Peyer's patch (tissue), 4 donors: Measurements from ENCODE around the gene DCP1A. TPM values are rescaled to one million over a fixed set of nuclear protein-coding genes. Genes with fewer than 3 reads are reported as not detected.

Experiments used
- DNase-seq, 3 donors: peaks; one replicate each; pipeline ENCODE4 v3.0.0-alpha.2; 2017 to 2019
- H3K27ac ChIP-seq, 4 donors: fragments of 200-600 bp; sonication (generic); one replicate each; pipeline ENCODE4 v1.5.1; 2016 to 2019
- H3K27me3 ChIP-seq, 2 donors: fragments of 200-600 bp; sonication (generic); one replicate each; pipeline ENCODE4 v1.5.1; 2019
- H3K36me3 ChIP-seq, 3 donors: fragments of 200-600 bp; sonication (generic); one replicate each; pipeline ENCODE4 v1.5.1; 2016 to 2019
- H3K4me1 ChIP-seq, 4 donors: fragments of 200-600 bp; sonication (generic); one replicate each; pipeline ENCODE4 v1.5.1; 2016 to 2019
- H3K4me3 ChIP-seq, 4 donors: fragments of 200-600 bp; sonication (generic); 1 replicate in 3 of 4; 2 replicates in 1 of 4; pipeline ENCODE4 v1.5.1; 2016 to 2019; ENCODE audit warnings: mild to moderate bottlenecking in 1 of 4
- H3K9me3 ChIP-seq, 4 donors: fragments of 200-600 bp; sonication (generic); one replicate each; pipeline ENCODE4 v1.5.1; 2016 to 2019; ENCODE audit warnings: mild to moderate bottlenecking in 1 of 4
- POLR2A ChIP-seq, 2 donors: fragments of 450-650 bp; IDR thresholded peaks; one replicate each; pipeline ENCODE4 v1.5.1; 2017; ENCODE audit warnings: antibody characterized with exemption in 2 of 2, mild to moderate bottlenecking in 2 of 2, moderate library complexity in 2 of 2
- total RNA-seq, 4 donors: library from RNA; depleted of rRNA; stranded (reverse); fragments of >200 nt; gene quantifications; one replicate each; pipeline ENCODE4 v1.1.0, GENCODE V29; 2016
- TF ChIP-seq, protein P1 (sequence below), 6 experiments: fragments of 450-650 bp in 4 of 6; fragments of 200-600 bp in 2 of 6; sonication (generic) in 1 of 6; IDR thresholded peaks; one replicate each; pipeline ENCODE4 v1.5.1; 2017 to 2019; ENCODE audit warnings: antibody characterized with exemption in 6 of 6, mild to moderate bottlenecking in 3 of 6, moderate library complexity in 1 of 6

Gene DCP1A
- total RNA-seq, 4 donors from 2014 or later: 14.0 to 31.4 (median 20.5) TPM

DNA sequence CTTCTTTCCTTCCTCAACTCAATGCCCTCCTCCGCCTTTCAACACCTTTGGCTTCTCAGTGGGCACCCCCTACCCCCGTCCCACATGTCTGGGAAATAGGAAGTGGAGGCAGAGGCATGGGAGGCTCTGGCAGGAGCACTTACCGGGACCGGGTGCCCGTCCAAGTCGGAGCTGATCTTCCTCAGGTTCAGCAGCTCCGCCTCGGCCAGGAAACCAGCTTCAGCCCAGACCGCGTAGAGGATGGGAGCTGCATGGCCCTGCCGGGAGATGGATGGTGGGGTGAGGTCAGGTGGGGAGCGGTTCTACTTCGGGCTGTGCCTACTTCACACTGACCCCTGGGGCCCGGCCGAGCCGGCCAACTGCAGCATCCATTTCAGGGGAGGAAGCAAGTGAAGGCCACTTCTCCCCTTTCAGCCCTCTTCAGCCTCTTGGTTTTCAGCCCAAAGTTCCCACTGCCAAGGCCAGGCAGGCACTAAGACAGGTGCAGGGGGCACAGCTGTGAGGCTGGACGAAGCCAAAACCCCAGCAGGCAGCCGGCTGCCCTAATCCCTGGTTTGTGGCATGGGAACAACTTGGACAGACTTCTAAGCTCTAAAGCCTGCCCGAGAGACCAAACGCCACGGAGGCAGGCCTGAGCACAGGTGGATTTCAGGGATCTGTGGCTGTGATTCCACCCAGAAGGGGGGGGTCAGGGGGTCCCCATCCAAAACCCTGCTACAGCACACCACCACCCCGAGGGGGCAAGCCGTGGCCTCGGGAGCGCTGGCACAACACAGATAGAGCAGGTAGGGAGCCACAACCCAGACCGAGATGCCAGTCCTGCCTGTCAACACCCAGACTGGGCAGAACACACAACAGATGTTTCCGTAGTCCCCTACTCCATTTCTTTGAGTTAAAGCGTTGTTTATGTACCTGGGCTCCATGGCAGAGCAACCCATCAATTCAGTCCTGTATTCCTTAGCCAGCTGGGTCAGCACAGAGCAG, 106.1 kb downstream of the DCP1A start:
- Histone ChIP-seq H3K4me3 (no peak overlapping the region), H3K36me3 (peaks cover 0 to 39% (median 0%) of the 10 kb centered on the region in 3 donors), H3K27me3 (no peaks in the 10 kb centered on the region), H3K4me1 (peaks cover 0 to 49% (median 9%) of the 10 kb centered on the region in 4 donors), H3K9me3 (no peaks in the 10 kb centered on the region), H3K27ac (no peak overlapping the region)
- DNase-seq: no peak
- no peak for TF ChIP-seq POLR2A (IDR thresholded peaks at IDR 0.05)
- TF ChIP-seq, protein P1, sequence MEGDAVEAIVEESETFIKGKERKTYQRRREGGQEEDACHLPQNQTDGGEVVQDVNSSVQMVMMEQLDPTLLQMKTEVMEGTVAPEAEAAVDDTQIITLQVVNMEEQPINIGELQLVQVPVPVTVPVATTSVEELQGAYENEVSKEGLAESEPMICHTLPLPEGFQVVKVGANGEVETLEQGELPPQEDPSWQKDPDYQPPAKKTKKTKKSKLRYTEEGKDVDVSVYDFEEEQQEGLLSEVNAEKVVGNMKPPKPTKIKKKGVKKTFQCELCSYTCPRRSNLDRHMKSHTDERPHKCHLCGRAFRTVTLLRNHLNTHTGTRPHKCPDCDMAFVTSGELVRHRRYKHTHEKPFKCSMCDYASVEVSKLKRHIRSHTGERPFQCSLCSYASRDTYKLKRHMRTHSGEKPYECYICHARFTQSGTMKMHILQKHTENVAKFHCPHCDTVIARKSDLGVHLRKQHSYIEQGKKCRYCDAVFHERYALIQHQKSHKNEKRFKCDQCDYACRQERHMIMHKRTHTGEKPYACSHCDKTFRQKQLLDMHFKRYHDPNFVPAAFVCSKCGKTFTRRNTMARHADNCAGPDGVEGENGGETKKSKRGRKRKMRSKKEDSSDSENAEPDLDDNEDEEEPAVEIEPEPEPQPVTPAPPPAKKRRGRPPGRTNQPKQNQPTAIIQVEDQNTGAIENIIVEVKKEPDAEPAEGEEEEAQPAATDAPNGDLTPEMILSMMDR (IDR thresholded peaks at IDR 0.05): no peak

DNA sequence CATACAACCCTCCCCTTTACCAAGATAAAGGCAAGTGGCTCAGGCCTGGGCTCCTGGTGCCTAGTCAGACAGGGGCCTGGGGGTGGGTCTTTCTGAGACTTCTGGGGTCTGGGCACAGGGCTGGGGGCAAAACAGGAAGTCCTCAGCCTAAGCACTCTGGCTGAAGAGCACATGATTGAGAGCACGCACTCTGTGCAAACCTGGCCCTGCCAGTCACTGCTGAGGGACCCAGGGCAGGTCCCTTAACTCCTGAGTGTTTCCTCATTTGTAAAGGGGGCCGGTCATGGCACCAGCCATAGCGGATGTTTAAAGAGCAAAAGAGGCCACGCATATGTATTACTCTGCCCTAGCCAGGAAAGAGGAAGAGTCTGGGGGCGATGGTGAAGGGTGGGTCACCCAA, 107.5 kb downstream of the DCP1A start:
- Histone ChIP-seq H3K36me3 (peaks cover 0 to 43% (median 0%) of the 10 kb centered on the region in 3 donors), H3K4me3 (no peak overlapping the region), H3K4me1 (peaks cover 0 to 55% (median 11%) of the 10 kb centered on the region in 4 donors), H3K27me3 (no peaks in the 10 kb centered on the region), H3K9me3 (no peaks in the 10 kb centered on the region), H3K27ac (no peak overlapping the region)
- no peak for DNase-seq
- TF ChIP-seq, protein P1 (IDR thresholded peaks at IDR 0.05): no peak
- no peak for TF ChIP-seq POLR2A (IDR thresholded peaks at IDR 0.05)

DNA sequence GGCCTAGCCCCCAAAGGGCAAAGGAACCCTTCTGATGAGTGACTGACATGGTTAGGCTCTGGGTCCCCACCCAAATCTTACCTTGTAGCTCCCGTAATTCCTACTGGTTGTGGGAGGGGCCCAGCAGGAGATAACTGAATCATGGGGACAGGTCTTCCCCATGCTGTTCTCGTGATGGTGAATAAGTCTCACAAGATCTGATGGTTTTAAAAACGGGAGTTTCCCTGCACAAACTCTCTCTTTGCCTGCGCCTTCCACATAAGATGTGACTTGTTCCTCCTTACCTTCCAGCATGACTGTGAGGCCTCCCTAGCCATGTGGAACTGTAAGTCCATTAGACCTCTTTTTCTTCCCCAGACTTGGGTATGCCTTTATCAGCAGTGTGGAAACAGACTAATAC, 108.5 kb downstream of the DCP1A start:
- peaks cover 0 to 52% (median 0%) of the 10 kb centered on the region in 3 donors for H3K36me3 ChIP-seq
- peaks cover 0 to 51% (median 11%) of the 10 kb centered on the region in 4 donors for H3K4me1 ChIP-seq
- no peaks in the 10 kb centered on the region for H3K9me3 ChIP-seq
- peak overlapping the region in 3 of 4 donors; percentile 45 to 84 (median 78) for H3K27ac ChIP-seq
- no peak for DNase-seq
- H3K4me3 ChIP-seq: no peak overlapping the region
- TF ChIP-seq, protein P1 (IDR thresholded peaks at IDR 0.05): no peak
- TF ChIP-seq POLR2A (IDR thresholded peaks at IDR 0.05): no peak
- no peaks in the 10 kb centered on the region for H3K27me3 ChIP-seq

DNA sequence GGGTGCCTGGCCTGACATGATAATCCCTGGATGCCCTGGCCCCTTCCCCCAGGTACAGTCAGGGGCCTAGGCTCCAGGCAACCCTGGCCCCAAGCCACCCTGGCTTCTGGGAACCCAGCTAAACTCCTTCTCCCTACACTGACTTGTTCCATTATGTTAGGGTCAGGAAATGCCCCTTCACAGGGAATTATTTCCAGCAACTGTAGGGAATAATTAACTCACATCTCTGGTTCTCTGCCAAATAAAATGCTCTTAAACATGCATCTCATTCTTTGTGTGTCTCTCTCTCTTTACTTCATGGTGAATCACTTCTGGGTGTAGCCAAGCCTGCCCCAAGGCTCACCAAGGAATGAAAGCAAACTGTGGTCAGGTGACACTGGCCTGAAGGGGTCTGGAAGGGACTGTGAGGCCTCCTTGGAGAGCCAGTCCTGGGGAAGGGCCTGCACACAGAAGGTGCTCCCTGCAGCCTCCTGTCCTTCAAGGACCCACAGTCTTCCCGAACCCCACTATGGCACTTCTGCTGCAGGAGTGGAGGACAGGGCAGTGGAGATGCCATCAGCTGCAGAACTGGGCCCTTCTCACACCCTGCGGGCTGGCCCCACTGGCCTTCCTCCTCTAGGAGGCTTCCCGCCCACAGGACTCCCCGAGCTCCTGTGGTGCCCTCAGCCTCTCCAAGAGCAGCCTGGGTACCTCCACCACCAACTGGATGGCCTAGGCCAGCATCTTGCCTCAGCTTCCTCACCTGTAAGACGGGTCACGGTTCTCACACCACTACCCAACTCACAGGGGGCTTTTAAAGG, 109.1 kb downstream of the DCP1A start:
- H3K27me3 ChIP-seq: no peaks in the 10 kb centered on the region
- no peaks in the 10 kb centered on the region for H3K9me3 ChIP-seq
- H3K4me1 ChIP-seq: peaks cover 0 to 44% (median 11%) of the 10 kb centered on the region in 4 donors
- TF ChIP-seq, protein P1 (IDR thresholded peaks at IDR 0.05): no peak
- peak in 1 of 2 donors; percentile 20 for TF ChIP-seq POLR2A (IDR thresholded peaks at IDR 0.05)
- peaks cover 0 to 59% (median 0%) of the 10 kb centered on the region in 3 donors for H3K36me3 ChIP-seq
- H3K27ac ChIP-seq: peak overlapping the region in 3 of 4 donors; percentile 46 to 84 (median 78)
- peak in 2 of 3 donors; percentile 61 to 66 for DNase-seq
- H3K4me3 ChIP-seq: no peak overlapping the region

DNA sequence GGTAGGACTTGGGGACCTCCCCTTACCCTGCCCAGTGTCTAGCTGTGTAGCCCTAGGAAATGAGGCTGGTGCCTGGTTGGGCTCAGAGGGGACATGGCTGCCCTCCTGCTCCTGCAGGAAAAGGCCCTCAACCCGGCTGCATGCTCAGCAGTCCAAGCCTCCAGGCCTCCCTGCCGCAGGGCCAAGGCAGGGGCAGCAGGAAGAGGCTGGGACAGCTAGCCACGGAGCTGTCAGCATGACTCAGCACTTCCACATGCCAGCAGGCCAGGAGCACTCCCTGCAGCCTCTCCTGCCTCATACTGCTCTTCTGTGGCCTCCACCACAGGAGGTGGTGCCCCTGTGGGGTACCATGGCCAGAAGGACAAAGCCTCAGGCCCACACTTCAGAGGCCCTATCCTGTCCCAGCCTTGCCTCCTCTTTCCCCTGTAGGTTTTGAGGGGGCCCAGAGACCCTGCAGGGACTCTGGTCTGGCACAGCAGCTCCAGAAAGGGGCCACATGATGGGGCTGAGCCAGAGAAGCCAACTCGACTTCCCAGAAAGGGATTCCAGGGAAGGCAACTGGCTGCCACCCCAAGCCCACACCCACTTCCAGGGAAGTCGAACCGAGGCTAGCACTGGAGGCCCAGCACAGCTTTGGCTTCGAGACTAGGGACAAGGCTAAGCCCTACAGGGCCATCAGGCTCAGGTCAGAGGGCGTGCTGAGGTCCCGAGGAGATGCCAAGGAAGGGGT, 111.1 kb downstream of the DCP1A start:
- peaks cover 0 to 70% (median 0%) of the 10 kb centered on the region in 3 donors for H3K36me3 ChIP-seq
- H3K4me3 ChIP-seq: no peak overlapping the region
- peak overlapping the region; percentile 3 to 64 (median 44) for H3K27ac ChIP-seq
- peaks cover 0 to 38% (median 11%) of the 10 kb centered on the region in 4 donors for H3K4me1 ChIP-seq
- no peaks in the 10 kb centered on the region for H3K9me3 ChIP-seq
- no peaks in the 10 kb centered on the region for H3K27me3 ChIP-seq
- TF ChIP-seq, protein P1 (IDR thresholded peaks at IDR 0.05): no peak
- TF ChIP-seq POLR2A (IDR thresholded peaks at IDR 0.05): peak in 1 of 2 donors; percentile 9
- peak in 2 of 3 donors; percentile 79 to 81 for DNase-seq
